IPS DF 4.7 (cell line): ENCODE results near the gene MAP4K3.
"Not testable (repeated sequence)": the region's sequence is repeated elsewhere in the genome, so short reads cannot be mapped to it uniquely, and the experiment has no call there.

ENCODE experiments used
- DNase-seq: peaks from one replicate; pipeline ENCODE4 v3.0.0-alpha.2; 2013; ENCODE audit warnings: low spot score; ENCODE audit errors: extremely low read depth

Gene MAP4K3

DNA sequence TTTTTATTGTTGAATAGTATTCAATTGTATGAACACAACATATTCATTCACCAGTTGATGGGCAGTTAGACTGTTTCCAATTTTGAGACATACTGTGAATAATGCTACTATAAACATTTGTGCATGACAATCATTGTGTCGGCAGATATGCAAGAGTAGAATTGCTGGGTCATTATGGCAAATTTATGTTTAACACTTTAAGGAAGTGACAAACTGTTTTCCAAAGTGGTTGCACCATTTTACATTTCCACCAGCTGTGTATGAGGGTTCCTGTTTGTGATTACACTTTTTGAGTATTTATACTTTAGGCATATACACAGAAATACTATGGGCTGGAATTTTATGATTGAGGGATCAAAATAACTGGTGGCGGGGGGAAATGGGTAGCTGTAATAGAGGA lies 61.2 kb downstream of the MAP4K3 start:
- no peak for DNase-seq

DNA sequence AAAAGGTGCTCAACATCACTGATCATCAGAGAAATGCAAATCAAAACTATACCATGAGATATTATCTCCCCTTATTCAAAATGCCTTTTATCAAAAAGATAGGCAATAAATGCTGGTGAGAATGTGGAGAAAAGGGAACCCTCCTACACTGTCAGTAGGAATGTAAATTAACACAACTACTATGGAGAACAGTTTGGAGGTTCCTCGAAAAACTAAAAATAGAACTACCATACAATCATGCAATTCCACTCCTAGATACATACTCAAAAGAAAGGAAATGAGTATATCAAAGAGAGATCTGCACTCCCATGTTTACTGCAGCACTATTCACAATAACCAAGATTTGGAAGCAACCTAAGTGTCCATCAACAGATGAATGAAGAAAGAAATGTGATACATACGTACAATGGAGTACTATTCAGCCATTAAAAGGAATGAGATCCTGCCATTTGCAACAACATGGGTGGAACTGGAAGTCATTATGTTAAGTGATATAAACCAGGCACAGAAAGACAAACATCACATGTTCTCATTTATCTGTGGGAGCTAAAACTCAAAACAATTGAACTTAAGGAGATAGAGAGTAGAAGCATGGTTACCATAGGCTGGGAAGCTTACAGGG lies 63.8 kb downstream of the MAP4K3 start:
- no peak for DNase-seq

DNA sequence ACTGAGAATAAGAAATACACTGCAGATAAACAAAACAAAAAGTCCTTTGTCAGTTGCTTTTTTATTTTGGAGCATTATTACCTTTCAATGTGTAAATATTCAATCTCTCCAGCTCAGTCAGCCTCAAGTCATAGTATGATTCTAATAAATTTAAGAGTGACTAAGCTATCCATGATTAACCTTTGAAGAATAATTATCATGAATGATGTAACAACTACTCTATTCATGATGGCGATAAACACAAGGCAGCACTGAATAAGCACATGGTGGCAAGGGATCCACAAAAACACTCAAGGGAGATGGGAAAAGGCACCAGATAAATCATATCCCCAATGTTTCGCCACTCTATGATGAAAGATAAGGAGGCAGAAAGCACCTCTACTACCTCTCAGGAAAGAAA lies 67.0 kb downstream of the MAP4K3 start:
- no peak for DNase-seq

DNA sequence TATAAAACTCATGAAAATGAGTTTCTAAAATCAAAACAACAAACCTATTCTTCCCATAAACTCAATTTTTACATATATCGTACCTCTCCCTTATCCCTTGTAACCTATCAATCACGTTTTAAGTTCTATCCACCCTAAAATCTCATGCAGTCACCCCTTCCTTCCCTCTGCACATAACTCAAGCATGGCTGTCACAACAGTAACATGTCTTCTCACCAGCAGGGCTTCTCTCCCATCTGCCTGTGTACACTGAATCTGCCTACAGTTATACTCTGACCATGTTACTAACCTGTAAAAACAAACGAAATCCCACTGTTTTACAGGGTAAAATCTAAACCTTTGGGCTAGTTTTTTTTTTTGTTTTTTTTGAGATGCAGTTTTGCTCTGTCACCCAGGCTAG lies 68.2 kb downstream of the MAP4K3 start:
- no peak for DNase-seq

DNA sequence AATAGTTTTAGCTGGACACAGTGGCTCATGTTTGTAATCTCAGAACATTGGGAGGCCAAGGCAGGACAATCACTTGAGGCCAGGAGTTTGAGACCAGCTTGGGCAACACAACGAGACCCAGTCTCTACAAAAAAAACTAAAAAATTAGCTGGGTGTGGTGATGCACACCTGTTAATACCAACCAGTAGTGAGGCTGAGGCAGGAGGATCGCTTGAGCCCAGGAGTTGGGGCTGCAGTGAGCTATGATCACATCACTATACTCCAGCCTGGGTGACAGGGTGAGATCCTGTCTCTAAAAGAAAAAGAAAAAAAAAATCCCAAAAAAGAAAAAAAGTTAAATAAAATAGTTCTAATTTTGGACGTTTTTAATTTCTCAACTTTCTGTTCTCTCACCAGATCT lies 68.7 kb downstream of the MAP4K3 start:
- DNase-seq = no peak

DNA sequence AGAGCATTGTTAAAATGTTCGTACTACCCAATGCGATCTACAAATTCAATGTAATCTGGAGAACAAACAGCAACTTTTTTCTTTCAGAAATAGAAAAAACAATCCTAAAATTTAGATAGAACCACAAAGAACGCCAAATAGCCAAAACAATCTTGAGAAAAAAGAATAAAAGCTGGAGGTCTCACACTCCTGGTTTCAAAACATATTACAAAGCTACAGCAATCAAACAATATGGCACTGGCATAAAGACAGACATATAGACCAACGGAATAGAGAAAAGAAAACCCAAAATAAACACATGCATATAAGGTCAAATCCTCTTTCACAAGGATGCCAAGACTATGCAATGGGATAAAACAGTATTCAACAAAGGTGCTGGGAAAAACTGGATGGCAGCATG lies 74.5 kb downstream of the MAP4K3 start:
- DNase-seq = no peak

DNA sequence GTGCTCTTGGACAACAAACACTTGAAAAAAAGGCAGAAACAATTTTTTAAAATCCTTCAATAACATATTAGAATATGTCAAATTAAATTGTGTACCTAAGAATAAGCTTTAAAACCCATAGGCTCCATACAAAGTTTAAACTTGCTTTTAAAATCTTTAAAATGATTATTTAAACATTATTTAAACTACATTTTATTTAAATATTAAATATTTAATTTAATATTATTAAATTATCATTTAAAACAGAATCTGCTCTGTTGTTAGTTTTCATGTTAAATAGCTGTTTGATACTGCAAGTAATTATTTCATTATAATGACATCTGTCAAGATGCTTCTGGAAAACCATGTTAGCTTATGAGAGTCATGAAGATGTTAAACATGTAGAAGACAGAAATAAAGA lies 75.6 kb downstream of the MAP4K3 start:
- DNase-seq = no peak

DNA sequence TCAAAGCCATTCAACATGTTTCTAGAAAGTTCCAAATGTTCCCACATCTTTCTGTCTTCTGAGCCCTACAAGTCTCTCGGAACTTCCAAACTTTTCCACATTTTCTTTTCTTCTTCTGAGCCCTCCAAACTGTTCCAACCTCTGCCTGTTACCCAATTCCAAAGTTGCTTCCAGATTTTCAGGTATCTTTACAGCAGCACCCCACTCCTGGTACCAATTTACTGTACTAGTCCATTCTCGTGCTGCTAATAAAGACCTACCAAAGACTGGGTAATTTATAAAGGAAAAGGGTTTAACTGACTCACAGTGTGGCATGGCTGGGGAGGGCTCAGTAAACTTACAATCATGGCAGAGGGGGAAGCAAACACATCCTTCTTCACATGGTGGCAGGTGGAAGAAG lies 76.7 kb downstream of the MAP4K3 start:
- DNase-seq = not testable (repeated sequence)

DNA sequence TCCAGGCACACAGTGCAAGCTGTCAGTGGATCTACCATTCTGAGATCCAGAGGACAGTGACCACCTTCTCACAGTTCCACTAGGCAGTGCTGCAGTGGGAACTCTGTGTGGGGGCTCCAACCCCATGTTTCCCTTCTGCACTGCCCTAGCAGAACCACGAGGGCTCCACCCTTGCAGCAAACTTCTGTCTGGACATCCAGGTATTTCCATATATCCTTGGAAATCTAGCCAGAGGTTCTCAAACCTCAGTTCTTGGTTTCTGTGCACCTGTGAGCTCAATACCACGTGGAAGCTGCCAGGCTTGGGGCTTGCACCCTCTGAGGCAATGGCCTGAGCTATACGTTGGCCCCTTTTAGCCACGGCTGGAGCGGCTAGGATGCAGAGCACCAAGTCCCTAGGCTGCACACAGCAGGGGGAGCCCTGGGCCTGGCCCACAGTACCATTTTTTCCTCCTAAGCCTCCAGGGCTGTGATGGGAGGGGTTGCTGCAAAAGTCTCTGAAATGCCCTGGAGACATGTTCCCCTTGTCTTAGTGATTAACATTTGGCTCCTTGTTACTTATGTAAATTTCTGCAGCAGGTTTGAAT lies 77.5 kb downstream of the MAP4K3 start:
- no peak for DNase-seq

DNA sequence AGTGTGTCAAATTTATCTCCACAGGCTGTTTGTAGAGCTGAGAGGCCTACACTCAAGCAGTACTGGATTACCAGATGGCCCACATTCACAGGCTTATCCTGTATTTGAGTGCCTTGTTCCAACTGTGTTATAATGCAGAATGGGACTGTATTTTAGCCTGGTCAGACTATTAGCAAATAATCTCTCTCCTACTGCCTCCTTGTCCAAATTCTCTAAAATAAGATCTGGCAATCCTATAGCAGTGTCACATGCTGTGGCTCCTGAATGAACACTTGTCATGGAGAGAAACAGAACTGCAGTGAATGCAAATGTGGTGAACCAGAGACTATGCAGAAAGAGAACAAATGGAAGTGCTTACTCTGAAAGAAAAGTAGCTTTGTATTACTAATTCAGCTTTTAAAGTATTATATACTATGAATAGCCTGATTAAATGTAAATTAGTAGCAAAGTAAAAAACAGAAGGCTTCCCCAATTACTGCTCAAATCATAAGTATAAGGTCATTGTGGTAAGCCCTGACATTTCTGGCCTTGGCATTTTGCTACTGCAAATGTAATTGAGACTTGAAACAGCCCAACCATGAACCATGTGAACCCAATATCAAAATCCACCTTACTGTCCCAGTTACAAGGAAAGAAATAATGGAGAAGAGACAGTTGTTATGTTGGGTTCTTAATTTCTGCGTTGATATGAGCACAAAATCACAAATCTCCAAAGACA lies 80.0 kb downstream of the MAP4K3 start:
- DNase-seq = no peak

DNA sequence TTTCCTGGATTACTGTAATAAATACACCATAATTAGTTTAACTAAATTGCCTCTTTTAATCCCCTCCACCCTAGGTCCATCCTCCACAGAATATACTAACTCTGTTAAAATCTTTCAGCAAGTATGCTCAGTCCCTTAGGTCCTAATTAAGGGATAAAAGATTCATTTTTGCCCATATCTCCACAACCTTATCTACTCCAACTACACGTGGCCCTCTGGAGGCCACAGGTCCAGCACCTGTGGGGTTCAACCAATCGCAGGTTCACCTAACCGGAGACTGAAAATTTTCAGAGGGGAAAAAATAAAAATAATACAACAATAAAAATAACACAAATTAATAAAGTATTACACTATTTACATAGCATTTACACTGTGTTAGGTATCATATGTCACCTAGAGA lies 86.4 kb downstream of the MAP4K3 start:
- DNase-seq = no peak

DNA sequence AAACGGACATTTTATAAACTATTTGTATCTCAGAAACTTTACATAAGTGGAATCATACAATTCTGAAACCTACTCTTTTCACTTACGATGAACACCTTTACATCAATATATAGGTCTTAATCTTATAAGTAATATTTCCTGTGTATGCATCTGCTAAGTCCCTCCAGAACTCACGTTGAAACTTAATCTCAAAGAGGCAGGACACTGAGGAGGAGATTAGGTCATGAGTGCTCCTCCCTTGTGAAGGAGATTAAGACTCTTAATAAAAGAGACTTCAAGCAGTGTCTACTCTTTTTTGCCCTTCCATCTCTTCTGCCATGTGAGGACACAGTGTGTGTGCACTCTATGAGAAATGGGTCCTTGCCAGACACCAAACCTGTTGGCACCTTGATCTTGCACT lies 98.6 kb downstream of the MAP4K3 start:
- DNase-seq = no peak

DNA sequence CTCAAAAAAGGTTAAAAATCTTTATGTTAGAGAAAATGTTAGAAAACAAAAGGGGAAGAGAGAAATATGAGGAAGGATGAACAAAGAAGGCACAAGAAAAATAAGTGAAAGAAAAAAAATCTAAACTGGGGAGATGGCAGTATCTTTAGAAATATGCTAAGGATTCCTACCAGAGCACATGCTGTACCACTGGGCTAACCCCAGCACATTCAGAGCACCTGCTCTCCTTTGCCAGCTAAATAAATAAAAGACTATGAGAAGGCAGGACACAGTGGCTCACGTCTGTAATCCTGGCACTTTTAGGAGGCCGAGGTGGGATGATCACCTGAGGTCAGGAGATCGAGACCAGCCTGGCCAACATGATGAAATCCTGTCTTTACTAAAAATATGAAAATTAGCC lies 101.2 kb downstream of the MAP4K3 start:
- DNase-seq = no peak

DNA sequence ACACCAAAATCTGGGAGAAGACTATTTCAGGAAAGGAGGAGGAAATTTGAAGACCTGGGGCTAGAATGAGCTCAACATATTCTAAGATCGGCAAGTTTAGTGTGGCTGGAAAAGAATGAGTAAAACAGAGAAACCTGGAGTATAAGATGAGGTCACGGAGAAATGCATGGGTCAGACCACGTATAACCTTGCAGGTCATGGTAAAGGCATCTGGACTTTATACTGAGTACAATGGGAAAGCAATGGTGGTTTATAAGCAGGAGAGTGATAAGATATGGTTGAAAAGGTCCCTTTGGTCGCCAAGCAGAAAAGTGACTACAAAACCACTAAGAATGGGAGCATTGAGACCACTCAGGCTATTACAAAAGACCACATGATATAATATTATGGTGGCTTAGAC lies 102.1 kb downstream of the MAP4K3 start:
- DNase-seq = no peak

DNA sequence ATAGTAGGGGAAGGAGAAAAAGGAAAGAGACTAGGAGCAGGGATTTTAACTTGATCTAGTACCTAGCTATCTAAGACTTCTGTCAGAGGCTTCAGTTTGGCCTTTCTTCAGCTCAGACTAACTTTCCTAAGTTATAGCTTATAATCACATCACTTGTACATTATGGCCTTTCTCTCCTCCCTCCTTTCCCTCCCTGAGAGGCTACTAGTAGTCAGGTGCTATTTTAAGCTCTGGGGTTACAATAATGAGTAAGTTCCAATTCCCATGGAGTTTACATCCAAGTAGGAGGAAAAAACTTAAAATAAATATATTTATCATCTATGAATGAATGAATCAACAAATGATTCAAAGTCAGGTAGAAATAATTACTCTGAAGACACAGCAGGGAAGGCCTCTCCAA lies 102.6 kb downstream of the MAP4K3 start:
- DNase-seq = no peak

DNA sequence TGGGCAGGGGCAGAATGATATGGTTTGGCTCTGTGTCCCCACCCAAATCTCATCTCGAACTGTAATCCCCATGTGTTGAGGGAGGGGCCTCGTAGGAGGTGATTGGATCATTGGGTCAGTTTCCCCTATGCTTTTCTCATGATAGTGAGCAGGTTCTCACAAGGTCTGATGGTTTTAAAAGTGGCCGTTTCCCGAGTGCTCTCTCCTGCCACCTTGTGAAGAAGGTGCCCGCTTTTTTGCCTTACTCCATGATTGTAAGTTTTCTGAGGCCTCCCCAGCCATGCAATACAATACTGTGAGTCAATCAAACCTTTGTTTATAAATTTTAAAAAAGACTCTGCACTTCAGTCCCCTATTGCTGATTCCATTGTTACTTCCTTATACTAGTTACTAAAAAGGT lies 110.4 kb downstream of the MAP4K3 start:
- peak; percentile 11 for DNase-seq

DNA sequence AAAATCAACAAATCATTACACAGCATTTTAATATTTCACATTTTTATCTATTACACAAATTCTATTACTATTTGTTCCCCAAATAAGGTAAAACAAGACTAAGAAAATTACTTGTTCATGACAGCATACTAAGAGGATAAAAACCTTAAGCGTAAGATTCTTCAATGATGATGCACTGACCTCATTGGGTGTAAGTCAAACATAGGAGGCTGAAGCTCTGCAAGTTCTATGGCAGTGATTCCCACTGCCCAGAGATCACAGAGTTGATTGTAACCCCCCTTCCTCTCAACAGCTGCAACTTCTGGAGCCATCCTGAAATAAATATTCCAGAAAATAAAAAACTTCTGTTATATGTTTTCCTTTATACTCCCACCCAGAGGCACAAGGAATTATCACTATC lies 111.1 kb downstream of the MAP4K3 start:
- DNase-seq = no peak

DNA sequence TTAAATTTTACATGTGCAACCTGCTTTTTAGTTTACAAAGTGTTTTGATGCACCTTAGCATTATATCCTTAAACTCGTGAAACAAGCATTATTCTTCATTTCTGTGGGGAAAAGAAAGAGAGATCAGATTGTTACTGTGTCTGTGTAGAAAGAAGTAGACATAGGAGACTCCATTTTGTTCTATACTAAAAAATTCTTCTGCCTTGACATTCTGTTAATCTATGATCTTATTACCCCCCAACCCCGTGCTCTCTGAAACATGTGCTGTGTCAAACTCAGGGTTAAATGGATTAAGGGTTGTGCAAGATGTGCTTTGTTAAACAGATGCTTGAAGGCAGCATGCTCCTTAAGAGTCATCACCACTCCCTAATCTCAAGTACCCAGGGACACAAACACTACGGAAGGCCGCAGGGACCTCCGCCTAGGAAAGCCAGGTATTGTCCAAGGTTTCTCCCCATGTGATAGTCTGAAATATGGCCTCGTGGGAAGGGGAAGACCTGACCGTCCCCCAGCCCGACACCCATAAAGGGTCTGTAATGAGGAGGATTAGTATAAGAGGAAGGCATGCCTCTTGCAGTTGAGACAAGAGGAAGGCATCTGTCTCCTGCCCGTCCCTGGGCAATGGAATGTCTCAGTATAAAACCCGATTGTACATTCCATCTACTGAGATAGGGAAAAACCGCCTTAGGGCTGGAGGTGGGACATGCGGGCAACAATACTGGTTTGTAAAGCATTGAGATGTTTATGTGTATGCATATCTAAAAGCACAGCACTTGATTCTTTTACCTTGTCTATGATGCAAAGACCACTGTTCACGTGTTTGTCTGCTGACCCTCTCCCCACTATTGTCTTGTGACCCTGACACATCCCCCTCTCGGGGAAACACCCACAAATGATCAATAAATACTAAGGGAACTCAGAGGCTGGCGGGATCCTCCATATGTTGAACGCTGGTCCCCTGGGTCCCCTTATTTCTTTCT lies 115.7 kb downstream of the MAP4K3 start:
- DNase-seq = not testable (repeated sequence)

DNA sequence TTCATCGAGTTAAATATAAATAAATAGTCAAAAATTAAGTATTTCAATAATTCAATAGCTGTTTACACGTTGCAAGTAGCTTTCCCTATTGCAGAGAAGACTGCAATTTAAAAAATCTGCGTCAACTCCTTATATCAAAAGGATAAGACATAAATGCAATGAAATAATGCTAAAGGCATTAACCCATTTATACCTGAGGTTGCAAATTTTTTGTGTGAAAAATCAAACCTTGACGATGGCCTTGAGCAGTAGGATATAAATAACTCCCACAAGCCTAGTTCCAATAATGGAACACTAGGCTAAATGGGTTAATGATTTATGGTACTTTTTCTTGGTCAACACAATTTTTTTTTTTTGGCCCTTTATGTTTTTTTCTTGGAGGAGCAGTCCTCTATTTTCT lies 116.9 kb downstream of the MAP4K3 start:
- DNase-seq = no peak

DNA sequence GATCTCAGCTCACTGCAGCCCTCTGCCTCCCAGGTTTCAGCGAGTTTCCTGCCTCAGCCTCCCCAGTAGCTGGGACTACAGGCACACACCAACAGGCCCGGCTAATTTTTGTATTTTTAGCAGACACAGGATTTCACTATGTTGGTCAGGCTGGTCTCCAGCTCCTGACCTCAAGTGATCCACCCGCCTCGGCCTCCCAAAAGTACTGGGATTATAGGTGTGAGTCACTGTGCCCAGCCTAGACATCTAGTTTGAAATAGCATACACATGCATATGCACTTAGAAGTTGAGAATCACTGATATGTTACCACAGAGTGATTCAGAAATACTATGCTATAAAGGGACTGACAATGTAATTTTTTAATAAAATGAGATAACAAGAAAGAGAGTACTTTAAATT lies 123.5 kb downstream of the MAP4K3 start:
- no peak for DNase-seq

DNA sequence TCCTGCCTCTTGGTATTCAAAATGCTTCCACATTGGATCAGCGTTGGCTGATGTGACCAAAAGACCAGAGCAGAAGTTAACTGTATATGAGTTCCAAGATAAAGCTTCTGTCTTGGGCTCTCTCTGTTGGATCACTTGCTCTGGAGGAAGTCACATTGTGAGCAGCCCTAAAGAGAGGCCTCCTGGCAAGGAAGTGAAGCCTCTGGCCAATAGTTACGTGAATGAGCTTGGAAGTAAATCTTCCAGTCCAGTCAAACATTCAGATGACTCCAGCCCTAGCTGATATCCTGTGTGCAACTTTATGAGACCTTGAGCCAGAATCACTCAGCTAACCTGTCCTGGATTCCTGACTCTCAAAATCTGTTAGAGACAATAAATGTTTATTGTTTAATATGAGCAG lies 125.6 kb downstream of the MAP4K3 start:
- DNase-seq = no peak

DNA sequence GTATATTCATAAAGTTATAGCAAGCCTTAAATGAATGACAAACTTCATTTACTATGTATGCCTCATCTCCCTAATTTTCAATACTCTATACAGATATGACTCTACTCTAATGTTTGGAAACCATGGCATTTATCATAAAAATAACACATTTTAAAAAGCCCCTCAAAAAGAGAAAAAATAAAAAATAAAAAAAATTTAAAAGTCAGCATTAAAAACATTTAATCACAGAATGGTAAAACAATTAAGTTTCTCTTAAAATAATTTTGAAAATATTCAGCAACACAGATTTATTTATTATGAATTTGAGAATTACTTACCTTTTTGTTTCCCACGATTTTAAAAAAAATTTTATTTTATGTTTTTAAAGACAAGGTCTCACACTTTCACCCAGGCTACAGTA lies 128.3 kb downstream of the MAP4K3 start:
- DNase-seq = no peak
